Caco-2 (cell line): ENCODE data around the gene GYG2. TPM values are rescaled to one million over a fixed set of nuclear protein-coding genes. Genes with fewer than 3 reads are reported as not detected.

Experiments
- BruUV-seq: library from RNA; stranded (reverse); fragments of 400-500 nt; replicated peaks from 2 replicates; lab custom pipeline; 2021; lab: Mats Ljungman, UMichigan
- CTCF ChIA-PET: fragments of 300-600 bp; sonication (Branson Sonifier 250); formaldehyde crosslinking; loops from one replicate; lab custom pipeline; 2022; ENCODE audit warnings: antibody characterized with exemption; lab: Charles Lee
- POLR2A ChIA-PET: fragments of 300-600 bp; sonication (Branson Sonifier 250); formaldehyde crosslinking; loops from one replicate; lab custom pipeline; 2022; ENCODE audit warnings: antibody characterized with exemption; lab: Charles Lee
- DNase-seq, 2 experiments: peaks; one replicate each; pipeline versions ENCODE4 v3.0.0 to v3.0.0-alpha.2; 2020 to 2022
- H3K27me3 ChIP-seq: replicated peaks from 2 replicates; pipeline ENCODE4 v1.6.0; 2011; ENCODE audit warnings: low read length; ENCODE audit not compliant: control insufficient read depth, insufficient read depth
- H3K36me3 ChIP-seq: 2 replicates; pipeline ENCODE4 v1.5.1; 2011; ENCODE audit warnings: low read length; ENCODE audit not compliant: control insufficient read depth, insufficient read depth
- H3K4me1 ChIP-seq: fragments of 250-450 bp; sonication (Bioruptor Pico); 2 replicates; pipeline ENCODE4 v1.5.1; 2020; ENCODE audit warnings: mild to moderate bottlenecking
- H3K4me3 ChIP-seq: 2 replicates; pipeline ENCODE4 v1.5.1; 2011; ENCODE audit warnings: low read depth, mild to moderate bottlenecking, control low read depth, low read length
- H3K9me3 ChIP-seq: fragments of 250-450 bp; sonication (Bioruptor Pico); 2 replicates; pipeline ENCODE4 v1.5.1; 2020; ENCODE audit warnings: mild to moderate bottlenecking, moderate library complexity
- H3K27ac Mint-ChIP-seq: one replicate; pipeline ENCODE4 v1.8.0; 2022; ENCODE audit warnings: mixed read lengths; ENCODE audit not compliant: unreplicated experiment
- H3K27me3 Mint-ChIP-seq: one replicate; pipeline ENCODE4 v1.8.0; 2022; ENCODE audit warnings: mixed read lengths; ENCODE audit not compliant: insufficient read depth, unreplicated experiment
- H3K36me3 Mint-ChIP-seq: one replicate; pipeline ENCODE4 v1.8.0; 2022; ENCODE audit warnings: mild to moderate bottlenecking, mixed read lengths; ENCODE audit not compliant: insufficient read depth, unreplicated experiment
- H3K4me1 Mint-ChIP-seq: one replicate; pipeline ENCODE4 v1.8.0; 2022; ENCODE audit warnings: low read depth, mixed read lengths; ENCODE audit not compliant: unreplicated experiment
- H3K4me3 Mint-ChIP-seq: one replicate; pipeline ENCODE4 v1.8.0; 2022; ENCODE audit warnings: mild to moderate bottlenecking, moderate library complexity, mixed read lengths; ENCODE audit not compliant: unreplicated experiment
- H3K9me3 Mint-ChIP-seq: one replicate; pipeline ENCODE4 v1.8.0; 2022; ENCODE audit warnings: mixed read lengths; ENCODE audit not compliant: unreplicated experiment
- CTCF ChIP-seq, 2 experiments: fragments of 200-600 bp in 1 of 2; IDR thresholded peaks; 1 replicate in 1 of 2; 2 replicates in 1 of 2; pipeline versions ENCODE4 v1.5.1 to v1.8.0; 2011 to 2022; ENCODE audit warnings: antibody characterized with exemption in 1 of 2, control low read depth in 1 of 2, inconsistent platforms in 1 of 2, low read depth in 1 of 2, low read length in 1 of 2, mild to moderate bottlenecking in 1 of 2, moderate library complexity in 1 of 2; ENCODE audit not compliant: insufficient read depth in 1 of 2, severe bottlenecking in 1 of 2, unreplicated experiment in 1 of 2
- intact Hi-C: fragments of 100-400 bp; cut with micrococcal nuclease; formaldehyde crosslinking; loops from one replicate; pipeline ENCODE4 v1.10.0; 2022; ENCODE audit not compliant: unreplicated experiment
- total RNA-seq: library from RNA; stranded (reverse); gene quantifications from 2 replicates; pipeline ENCODE4 v1.2.3, GENCODE V29; 2022

GYG2 gene
- total RNA-seq, 1 experiment from 2014 or later = 50.4 TPM

GRCh38 chrX:2928583-2929434 lies 100.1 kb downstream of the GYG2 start, which contains the start of gene ARSD:
Gene ARSD, minus strand, starts transcription at chrX:2929339. Its CDS starts 64 bp downstream, at chrX:2929275.
- no peaks in the 10 kb centered on the region for H3K9me3 ChIP-seq
- Mint-ChIP-seq H3K27ac (peak within 1 kb of the TSS; percentile 50), H3K4me1 (no peaks in the 10 kb centered on the region), H3K9me3 (no peaks in the 10 kb centered on the region), H3K4me3 (peak within 1 kb of the TSS; percentile 63), H3K27me3 (no peaks in the 10 kb centered on the region), H3K36me3 (peaks cover 15% of the 10 kb centered on the region)
- no TSS peak for BruUV-seq
- no peaks in the 10 kb centered on the region for H3K36me3 ChIP-seq
- intact Hi-C loops = loop anchor here (2.0 kb wide), 1 partner anchor 30 kb away; no protein-coding TSS in a partner anchor
- H3K27me3 ChIP-seq = no peaks in the 10 kb centered on the region
- peak within 1 kb of the TSS; percentile 19 for H3K4me3 ChIP-seq
- ChIA-PET POLR2A (interaction anchor here (0.6 kb wide), 1 partner anchor 30 kb away, joined by 3 read pairs; no protein-coding TSS in a partner anchor), CTCF (no interaction called here)
- peak; percentile 47 to 72 for DNase-seq
- TF ChIP-seq CTCF (IDR thresholded peaks at IDR 0.05; ENCODE audit: insufficient read depth in 1 of 2, low read depth in 1 of 2, low read length in 1 of 2, severe bottlenecking in 1 of 2, unreplicated experiment in 1 of 2) = no peak
- H3K4me1 ChIP-seq = no peaks in the 10 kb centered on the region; the same call in 1 of the 2 replicates

- no peak overlapping the region for H3K4me3 ChIP-seq
- CTCF ChIA-PET = no interaction called here
- H3K27ac Mint-ChIP-seq = no peak overlapping the region
Measured at GRCh38 chrX:2931155-2931554, 102.4 kb downstream of the GYG2 start.

More at GRCh38 chrX:2931155-2931554, 102.4 kb downstream of the GYG2 start:
- H3K4me1 Mint-ChIP-seq = no peaks in the 10 kb centered on the region
- BruUV-seq = no TSS peak
- Histone ChIP-seq H3K4me1 (no peaks in the 10 kb centered on the region; the same call in 1 of the 2 replicates), H3K36me3 (no peaks in the 10 kb centered on the region), H3K27me3 (no peaks in the 10 kb centered on the region), H3K9me3 (no peaks in the 10 kb centered on the region)
- intact Hi-C loops = no loop called here
- H3K9me3 Mint-ChIP-seq = no peaks in the 10 kb centered on the region
- H3K36me3 Mint-ChIP-seq = peaks cover 26% of the 10 kb centered on the region
- H3K27me3 Mint-ChIP-seq = no peaks in the 10 kb centered on the region
- TF ChIP-seq CTCF (IDR thresholded peaks at IDR 0.05; ENCODE audit: insufficient read depth in 1 of 2, low read depth in 1 of 2, low read length in 1 of 2, severe bottlenecking in 1 of 2, unreplicated experiment in 1 of 2) = no peak
- DNase-seq = no peak
- no peak overlapping the region for H3K4me3 Mint-ChIP-seq
- POLR2A ChIA-PET = no interaction called here
